HCT116 (cell line): ENCODE measurements around the gene DMBX1.

Experiments used
- CEBPB ChIP-seq: IDR thresholded peaks from 2 replicates; pipeline ENCODE4 v1.6.1; 2012; ENCODE audit warnings: low read depth
- POLR2A ChIP-seq: IDR thresholded peaks from 2 replicates; pipeline ENCODE4 v1.7.0; 2011; ENCODE audit warnings: borderline replicate concordance; ENCODE audit not compliant: insufficient read depth, insufficient read length; ENCODE audit errors: extremely low read depth
- POLR2AphosphoS5 ChIP-seq: IDR thresholded peaks from 2 replicates; pipeline ENCODE4 v1.6.1; 2011; ENCODE audit warnings: mild to moderate bottlenecking, low read depth, low read length, moderate library complexity
- RAD21 ChIP-seq: IDR thresholded peaks from 2 replicates; pipeline ENCODE4 v1.6.1; 2012; ENCODE audit warnings: low read depth, mild to moderate bottlenecking
- YY1 ChIP-seq: IDR thresholded peaks from 2 replicates; pipeline ENCODE4 v1.6.1; 2011; ENCODE audit warnings: low read length, low read depth, moderate library complexity, mild to moderate bottlenecking; ENCODE audit not compliant: insufficient replicate concordance; ENCODE audit errors: extremely low read depth
- TF ChIP-seq, protein P1 (sequence below), 3 experiments: fragments of 200-600 bp in 1 of 3; sonication (generic) in 1 of 3; IDR thresholded peaks in 2 of 3; conservative IDR thresholded peaks in 1 of 3; 2 replicates each; pipeline ENCODE4 v1.5.1; 2012 to 2017; ENCODE audit warnings: low read depth in 2 of 3, low read length in 2 of 3, antibody characterized with exemption in 1 of 3, borderline replicate concordance in 1 of 3, control low read depth in 1 of 3, mild to moderate bottlenecking in 1 of 3, mixed read lengths in 1 of 3, mixed run types in 1 of 3, moderate library complexity in 1 of 3; ENCODE audit not compliant: insufficient read depth in 1 of 3
- TF ChIP-seq, protein P2 (sequence below): IDR thresholded peaks from 2 replicates; pipeline ENCODE4 v1.6.1; 2012; ENCODE audit warnings: low read depth

DNA sequence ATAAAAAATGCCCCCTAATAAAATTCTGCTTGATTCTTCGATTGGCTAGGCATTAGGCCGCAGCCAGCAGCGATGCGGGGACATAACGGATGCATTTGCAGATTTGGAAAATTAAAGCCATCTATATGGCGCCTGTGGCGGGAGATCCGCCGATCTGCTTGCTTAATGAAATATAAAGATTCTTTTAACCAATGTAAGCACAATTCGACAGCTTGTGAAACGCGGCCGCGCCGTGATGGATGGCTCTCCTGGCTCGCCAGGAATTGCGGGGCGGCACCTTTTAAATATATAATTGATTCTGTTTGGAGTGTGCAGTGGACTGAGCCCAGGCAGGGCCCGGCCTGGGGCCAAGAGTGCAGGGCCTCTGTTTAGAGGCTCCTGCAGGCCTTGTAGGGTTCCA, 8.0 kb downstream of the DMBX1 start:
- TF ChIP-seq, protein P1, sequence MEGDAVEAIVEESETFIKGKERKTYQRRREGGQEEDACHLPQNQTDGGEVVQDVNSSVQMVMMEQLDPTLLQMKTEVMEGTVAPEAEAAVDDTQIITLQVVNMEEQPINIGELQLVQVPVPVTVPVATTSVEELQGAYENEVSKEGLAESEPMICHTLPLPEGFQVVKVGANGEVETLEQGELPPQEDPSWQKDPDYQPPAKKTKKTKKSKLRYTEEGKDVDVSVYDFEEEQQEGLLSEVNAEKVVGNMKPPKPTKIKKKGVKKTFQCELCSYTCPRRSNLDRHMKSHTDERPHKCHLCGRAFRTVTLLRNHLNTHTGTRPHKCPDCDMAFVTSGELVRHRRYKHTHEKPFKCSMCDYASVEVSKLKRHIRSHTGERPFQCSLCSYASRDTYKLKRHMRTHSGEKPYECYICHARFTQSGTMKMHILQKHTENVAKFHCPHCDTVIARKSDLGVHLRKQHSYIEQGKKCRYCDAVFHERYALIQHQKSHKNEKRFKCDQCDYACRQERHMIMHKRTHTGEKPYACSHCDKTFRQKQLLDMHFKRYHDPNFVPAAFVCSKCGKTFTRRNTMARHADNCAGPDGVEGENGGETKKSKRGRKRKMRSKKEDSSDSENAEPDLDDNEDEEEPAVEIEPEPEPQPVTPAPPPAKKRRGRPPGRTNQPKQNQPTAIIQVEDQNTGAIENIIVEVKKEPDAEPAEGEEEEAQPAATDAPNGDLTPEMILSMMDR (IDR thresholded peaks at IDR 0.05 in 2 of 3, conservative IDR thresholded peaks at IDR 0.05 in 1 of 3; ENCODE audit: borderline replicate concordance in 1 of 3, insufficient read depth in 1 of 3, low read depth in 2 of 3, low read length in 2 of 3), result no peak
- TF ChIP-seq, protein P2, sequence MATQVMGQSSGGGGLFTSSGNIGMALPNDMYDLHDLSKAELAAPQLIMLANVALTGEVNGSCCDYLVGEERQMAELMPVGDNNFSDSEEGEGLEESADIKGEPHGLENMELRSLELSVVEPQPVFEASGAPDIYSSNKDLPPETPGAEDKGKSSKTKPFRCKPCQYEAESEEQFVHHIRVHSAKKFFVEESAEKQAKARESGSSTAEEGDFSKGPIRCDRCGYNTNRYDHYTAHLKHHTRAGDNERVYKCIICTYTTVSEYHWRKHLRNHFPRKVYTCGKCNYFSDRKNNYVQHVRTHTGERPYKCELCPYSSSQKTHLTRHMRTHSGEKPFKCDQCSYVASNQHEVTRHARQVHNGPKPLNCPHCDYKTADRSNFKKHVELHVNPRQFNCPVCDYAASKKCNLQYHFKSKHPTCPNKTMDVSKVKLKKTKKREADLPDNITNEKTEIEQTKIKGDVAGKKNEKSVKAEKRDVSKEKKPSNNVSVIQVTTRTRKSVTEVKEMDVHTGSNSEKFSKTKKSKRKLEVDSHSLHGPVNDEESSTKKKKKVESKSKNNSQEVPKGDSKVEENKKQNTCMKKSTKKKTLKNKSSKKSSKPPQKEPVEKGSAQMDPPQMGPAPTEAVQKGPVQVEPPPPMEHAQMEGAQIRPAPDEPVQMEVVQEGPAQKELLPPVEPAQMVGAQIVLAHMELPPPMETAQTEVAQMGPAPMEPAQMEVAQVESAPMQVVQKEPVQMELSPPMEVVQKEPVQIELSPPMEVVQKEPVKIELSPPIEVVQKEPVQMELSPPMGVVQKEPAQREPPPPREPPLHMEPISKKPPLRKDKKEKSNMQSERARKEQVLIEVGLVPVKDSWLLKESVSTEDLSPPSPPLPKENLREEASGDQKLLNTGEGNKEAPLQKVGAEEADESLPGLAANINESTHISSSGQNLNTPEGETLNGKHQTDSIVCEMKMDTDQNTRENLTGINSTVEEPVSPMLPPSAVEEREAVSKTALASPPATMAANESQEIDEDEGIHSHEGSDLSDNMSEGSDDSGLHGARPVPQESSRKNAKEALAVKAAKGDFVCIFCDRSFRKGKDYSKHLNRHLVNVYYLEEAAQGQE, result no peak
- TF ChIP-seq YY1, result no peak
- TF ChIP-seq POLR2A, result no peak
- no peak for TF ChIP-seq POLR2AphosphoS5
- no peak for TF ChIP-seq CEBPB
- TF ChIP-seq RAD21, result no peak
